WTC11 (cell line): ENCODE measurements around the gene CRK. TPM values are rescaled to one million over a fixed set of nuclear protein-coding genes. Genes with fewer than 3 reads are reported as not detected.
A peak's percentile ranks its signal among the peaks of the same experiment; 100 is the strongest.

Experiments used
- ATAC-seq: fragments of 200-7000 bp; cut with Tn5 transposase; 2 replicates; pipeline ENCODE4 v1.10.0; 2021; ENCODE audit warnings: mild to moderate bottlenecking, moderate library complexity
- CTCF ChIA-PET: fragments of 300-600 bp; sonication (Branson Sonifier 250); formaldehyde crosslinking; loops from one replicate; lab custom pipeline; 2021; ENCODE audit warnings: antibody characterized with exemption; lab: Charles Lee
- POLR2A ChIA-PET: fragments of 350-600 bp; sonication (Branson Sonifier 250); formaldehyde crosslinking; loops from one replicate; lab custom pipeline; 2021; ENCODE audit warnings: antibody characterized with exemption; lab: Charles Lee
- DNase-seq: peaks from one replicate; pipeline ENCODE4 v3.0.0; 2021; ENCODE audit warnings: low spot score
- H3K27ac Mint-ChIP-seq: 2 replicates; pipeline ENCODE4 v1.8.0; 2021; ENCODE audit warnings: mixed read lengths
- H3K27me3 Mint-ChIP-seq: 2 replicates; pipeline ENCODE4 v1.8.0; 2021; ENCODE audit warnings: low read depth, mild to moderate bottlenecking, moderate library complexity, mixed read lengths
- H3K36me3 Mint-ChIP-seq: 2 replicates; pipeline ENCODE4 v1.8.0; 2021; ENCODE audit warnings: mixed read lengths
- H3K4me1 Mint-ChIP-seq: 2 replicates; pipeline ENCODE4 v1.8.0; 2022; ENCODE audit warnings: mixed read lengths
- H3K4me3 Mint-ChIP-seq: 2 replicates; pipeline ENCODE4 v1.8.0; 2021; ENCODE audit warnings: mild to moderate bottlenecking, moderate library complexity, mixed read lengths
- H3K9me3 Mint-ChIP-seq: 2 replicates; pipeline ENCODE4 v1.8.0; 2021; ENCODE audit warnings: mixed read lengths
- ARID4B ChIP-seq: sonication (generic); formaldehyde crosslinking; IDR thresholded peaks from 2 replicates; pipeline ENCODE4 v1.8.0; 2023; ENCODE audit warnings: missing genetic modification reagents, mild to moderate bottlenecking, borderline replicate concordance
- ATF3 ChIP-seq: sonication (generic); formaldehyde crosslinking; conservative IDR thresholded peaks from 2 replicates; pipeline ENCODE4 v1.8.1; 2022; ENCODE audit warnings: mild to moderate bottlenecking, missing genetic modification reagents
- EMX1 ChIP-seq: fragments of 250-450 bp; sonication (Bioruptor Pico); IDR thresholded peaks from 2 replicates; pipeline ENCODE4 v1.8.0; 2021; ENCODE audit warnings: mild to moderate bottlenecking
- ESRRA ChIP-seq: sonication (generic); formaldehyde crosslinking; IDR thresholded peaks from 2 replicates; pipeline ENCODE4 v1.8.1; 2022; ENCODE audit warnings: mild to moderate bottlenecking, missing genetic modification reagents, borderline replicate concordance
- ETV6 ChIP-seq: sonication (generic); formaldehyde crosslinking; IDR thresholded peaks from 2 replicates; pipeline ENCODE4 v1.8.1; 2022; ENCODE audit warnings: mild to moderate bottlenecking, missing genetic modification reagents
- FOXJ3 ChIP-seq: sonication (generic); formaldehyde crosslinking; IDR thresholded peaks from 2 replicates; pipeline ENCODE4 v1.9.0; 2021; ENCODE audit warnings: missing genetic modification reagents, mild to moderate bottlenecking, borderline replicate concordance
- FOXP1 ChIP-seq: sonication (generic); formaldehyde crosslinking; IDR thresholded peaks from 2 replicates; pipeline ENCODE4 v1.8.0; 2022; ENCODE audit warnings: missing genetic modification reagents, mild to moderate bottlenecking, moderate library complexity, borderline replicate concordance
- FOXP4 ChIP-seq: sonication (generic); formaldehyde crosslinking; IDR thresholded peaks from 2 replicates; pipeline ENCODE4 v1.8.0; 2022; ENCODE audit warnings: mild to moderate bottlenecking, missing genetic modification reagents
- GABPB1 ChIP-seq: sonication (generic); formaldehyde crosslinking; IDR thresholded peaks from 2 replicates; pipeline ENCODE4 v1.8.1; 2023; ENCODE audit warnings: mild to moderate bottlenecking, missing genetic modification reagents
- HMGA2 ChIP-seq: fragments of 250-450 bp; sonication (Bioruptor Pico); IDR thresholded peaks from 2 replicates; pipeline ENCODE4 v1.4.0; 2021; ENCODE audit warnings: mild to moderate bottlenecking, moderate library complexity
- MLX ChIP-seq: sonication (generic); formaldehyde crosslinking; IDR thresholded peaks from 2 replicates; pipeline ENCODE4 v1.8.1; 2023; ENCODE audit warnings: mild to moderate bottlenecking, missing genetic modification reagents, moderate library complexity
- NFYB ChIP-seq: sonication (generic); formaldehyde crosslinking; conservative IDR thresholded peaks from 2 replicates; pipeline ENCODE4 v1.8.0; 2022; ENCODE audit warnings: low read depth, missing genetic modification reagents
- NR1H2 ChIP-seq: sonication (generic); formaldehyde crosslinking; IDR thresholded peaks from 2 replicates; pipeline ENCODE4 v1.9.0; 2021; ENCODE audit warnings: mild to moderate bottlenecking, moderate library complexity, missing genetic modification reagents
- NR2C2 ChIP-seq: sonication (generic); formaldehyde crosslinking; IDR thresholded peaks from 2 replicates; pipeline ENCODE4 v1.8.0; 2022; ENCODE audit warnings: mild to moderate bottlenecking, missing genetic modification reagents
- NR3C1 ChIP-seq: sonication (generic); formaldehyde crosslinking; conservative IDR thresholded peaks from 2 replicates; pipeline ENCODE4 v1.8.1; 2023; ENCODE audit warnings: low read depth, mild to moderate bottlenecking, missing genetic modification reagents
- OVOL2 ChIP-seq: fragments of 250-450 bp; sonication (Bioruptor Pico); IDR thresholded peaks from 2 replicates; pipeline ENCODE4 v1.9.0; 2021; ENCODE audit warnings: mild to moderate bottlenecking, borderline replicate concordance
- PRDM15 ChIP-seq: sonication (generic); formaldehyde crosslinking; IDR thresholded peaks from 2 replicates; pipeline ENCODE4 v1.8.0; 2022; ENCODE audit warnings: missing genetic modification reagents
- PRRX2 ChIP-seq: fragments of 250-450 bp; sonication (Bioruptor Pico); IDR thresholded peaks from 2 replicates; pipeline ENCODE4 v1.8.0; 2021; ENCODE audit warnings: mild to moderate bottlenecking
- TEAD4 ChIP-seq: sonication (generic); formaldehyde crosslinking; IDR thresholded peaks from 2 replicates; pipeline ENCODE4 v1.8.0; 2022; ENCODE audit warnings: mild to moderate bottlenecking, missing genetic modification reagents
- USF1 ChIP-seq: sonication (generic); formaldehyde crosslinking; IDR thresholded peaks from 2 replicates; pipeline ENCODE4 v1.8.0; 2022; ENCODE audit warnings: mild to moderate bottlenecking, missing genetic modification reagents
- ZBTB21 ChIP-seq: sonication (generic); formaldehyde crosslinking; IDR thresholded peaks from 2 replicates; pipeline ENCODE4 v1.8.1; 2023; ENCODE audit warnings: mild to moderate bottlenecking, missing genetic modification reagents, borderline replicate concordance
- ZMAT4 ChIP-seq: fragments of 250-450 bp; sonication (Bioruptor Pico); IDR thresholded peaks from 2 replicates; pipeline ENCODE4 v1.9.0; 2021; ENCODE audit warnings: mild to moderate bottlenecking
- ZNF138 ChIP-seq: sonication (generic); formaldehyde crosslinking; conservative IDR thresholded peaks from 2 replicates; pipeline ENCODE4 v1.8.1; 2022; ENCODE audit warnings: mild to moderate bottlenecking, moderate library complexity, missing genetic modification reagents
- ZNF263 ChIP-seq: sonication (generic); formaldehyde crosslinking; IDR thresholded peaks from 2 replicates; pipeline ENCODE4 v1.8.1; 2022; ENCODE audit warnings: low read depth, mild to moderate bottlenecking, moderate library complexity, missing genetic modification reagents
- ZNF317 ChIP-seq: sonication (generic); formaldehyde crosslinking; IDR thresholded peaks from 2 replicates; pipeline ENCODE4 v1.8.1; 2023; ENCODE audit warnings: low read depth, mild to moderate bottlenecking, moderate library complexity, missing genetic modification reagents, borderline replicate concordance
- total RNA-seq: library from RNA; stranded (reverse); gene quantifications from 3 replicates; pipeline ENCODE4 v1.2.3, GENCODE V29; 2021

Gene CRK
- total RNA-seq, 1 experiment from 2014 or later: 45.2 TPM

- TF ChIP-seq MLX (CRISPR knock-in tag) (no peak), PRDM15 (CRISPR knock-in tag) (no peak), TEAD4 (no peak), OVOL2 (CRISPR knock-in tag) (no peak), ESRRA (CRISPR knock-in tag) (no peak), GABPB1 (CRISPR knock-in tag) (no peak), FOXP4 (CRISPR knock-in tag) (no peak), EMX1 (no peak), NR2C2 (CRISPR knock-in tag) (no peak), ZNF138 (CRISPR knock-in tag) (no peak), USF1 (CRISPR knock-in tag) (no peak), PRRX2 (no peak)
Observed at GRCh38 chr17:1414634-1415033, 41.4 kb downstream of the CRK start (continued).

- H3K27me3 Mint-ChIP-seq: no peaks in the 10 kb centered on the region
- no peaks in the 10 kb centered on the region for H3K4me1 Mint-ChIP-seq
- DNase-seq (no peak), ATAC-seq (no peak)
- H3K36me3 Mint-ChIP-seq: no peaks in the 10 kb centered on the region
- peak overlapping the region; percentile 3; the same call in 1 of the 2 replicates for H3K27ac Mint-ChIP-seq
- CTCF ChIA-PET: interaction anchor here (0.9 to 2.6 kb wide), 4 partner anchors 49 to 227 kb away, joined by 3 to 10 read pairs (median 4); no protein-coding TSS in a partner anchor
- POLR2A ChIA-PET: no interaction called here
- H3K9me3 Mint-ChIP-seq: no peaks in the 10 kb centered on the region
- TF ChIP-seq NR3C1 (CRISPR knock-in tag): no peak
- TF ChIP-seq ZMAT4: no peak
- TF ChIP-seq NR1H2 (CRISPR knock-in tag): no peak
- no peak for TF ChIP-seq ARID4B (CRISPR knock-in tag)
- TF ChIP-seq NR2C2 (CRISPR knock-in tag): no peak
- TF ChIP-seq ZBTB21 (CRISPR knock-in tag): no peak
- no peak for TF ChIP-seq FOXJ3 (CRISPR knock-in tag)
- no peak for TF ChIP-seq FOXP1 (CRISPR knock-in tag)
- no peak for TF ChIP-seq ZNF263 (CRISPR knock-in tag)
- no peak for TF ChIP-seq NFYB (CRISPR knock-in tag)
- TF ChIP-seq ATF3 (CRISPR knock-in tag): no peak
- TF ChIP-seq ETV6: no peak
- no peak for TF ChIP-seq ZNF317 (CRISPR knock-in tag)
- TF ChIP-seq HMGA2: no peak
- no peak for TF ChIP-seq PRRX2
- H3K4me3 Mint-ChIP-seq: no peak overlapping the region
Observed at GRCh38 chr17:1414001-1414574, 41.9 kb downstream of the CRK start.
